H9 (cell line): ENCODE data around the gene DCTN2. TPM values are rescaled to one million over a fixed set of nuclear protein-coding genes. Genes with fewer than 3 reads are reported as not detected.
A peak's percentile ranks its signal among the peaks of the same experiment; 100 is the strongest.

ENCODE experiments used
- DNase-seq: peaks from one replicate; pipeline ENCODE4 v3.0.0-alpha.2; 2017
- H2AFZ ChIP-seq: one replicate; pipeline ENCODE4 v1.6.1; 2013; ENCODE audit warnings: mild to moderate bottlenecking, low read length, control low read depth, moderate library complexity
- H2AK5ac ChIP-seq: 2 replicates; pipeline ENCODE4 v1.6.1; 2013; ENCODE audit warnings: low read length, control low read depth, mixed read lengths; ENCODE audit not compliant: insufficient read length
- H2BK120ac ChIP-seq: one replicate; pipeline ENCODE4 v1.6.1; 2013; ENCODE audit warnings: low read depth, mild to moderate bottlenecking, low read length, control low read depth, inconsistent platforms; ENCODE audit not compliant: poor library complexity, severe bottlenecking
- H2BK12ac ChIP-seq: 2 replicates; pipeline ENCODE4 v1.6.1; 2013; ENCODE audit warnings: low read length, control low read depth, mixed read lengths, low read depth; ENCODE audit not compliant: insufficient read length
- H2BK15ac ChIP-seq: 2 replicates; pipeline ENCODE4 v1.6.1; 2013; ENCODE audit warnings: low read depth, low read length, control low read depth
- H2BK20ac ChIP-seq: one replicate; pipeline ENCODE4 v1.6.1; 2013; ENCODE audit warnings: low read depth, mild to moderate bottlenecking, low read length, control low read depth, inconsistent platforms; ENCODE audit not compliant: poor library complexity, severe bottlenecking
- H2BK5ac ChIP-seq: 2 replicates; pipeline ENCODE4 v1.6.1; 2013; ENCODE audit warnings: low read length, control low read depth, mixed read lengths; ENCODE audit not compliant: insufficient read length
- H3K14ac ChIP-seq: 2 replicates; pipeline ENCODE4 v1.6.1; 2013; ENCODE audit warnings: low read length, control low read depth; ENCODE audit not compliant: insufficient read depth
- H3K18ac ChIP-seq: 2 replicates; pipeline ENCODE4 v1.6.1; 2013; ENCODE audit warnings: low read depth, mild to moderate bottlenecking, mixed read lengths, low read length, control low read depth; ENCODE audit not compliant: insufficient read length
- H3K23ac ChIP-seq: 2 replicates; pipeline ENCODE4 v1.6.1; 2013; ENCODE audit warnings: low read length, control low read depth, mixed read lengths, low read depth; ENCODE audit not compliant: insufficient read length
- H3K23me2 ChIP-seq: 2 replicates; pipeline ENCODE4 v1.6.1; 2013; ENCODE audit warnings: low read depth, mild to moderate bottlenecking, mixed read lengths, low read length, control low read depth; ENCODE audit not compliant: insufficient read length, poor library complexity, severe bottlenecking
- H3K27ac ChIP-seq: 2 replicates; pipeline ENCODE4 v1.5.1; 2013; ENCODE audit warnings: low read length, control low read depth, mixed read lengths, low read depth; ENCODE audit not compliant: insufficient read length
- H3K27me3 ChIP-seq: 2 replicates; pipeline ENCODE4 v1.6.1; 2013; ENCODE audit warnings: low read length, control low read depth, inconsistent platforms; ENCODE audit not compliant: insufficient read depth
- H3K4ac ChIP-seq: 2 replicates; pipeline ENCODE4 v1.6.1; 2013; ENCODE audit warnings: low read depth, mild to moderate bottlenecking, control low read depth, inconsistent platforms, low read length, moderate library complexity
- H3K4me1 ChIP-seq: 2 replicates; pipeline ENCODE4 v1.6.1; 2013; ENCODE audit warnings: low read length, control low read depth, inconsistent platforms; ENCODE audit not compliant: insufficient read depth
- H3K4me2 ChIP-seq: 2 replicates; pipeline ENCODE4 v1.6.1; 2013; ENCODE audit warnings: low read length, control low read depth, mixed read lengths; ENCODE audit not compliant: insufficient read length, insufficient read depth
- H3K56ac ChIP-seq: 2 replicates; pipeline ENCODE4 v1.6.1; 2013; ENCODE audit warnings: low read depth, mild to moderate bottlenecking, mixed read lengths, low read length, control low read depth; ENCODE audit not compliant: insufficient read length
- H3K79me1 ChIP-seq: 2 replicates; pipeline ENCODE4 v1.6.1; 2013; ENCODE audit warnings: low read depth, mild to moderate bottlenecking, moderate library complexity, low read length, control low read depth, inconsistent platforms; ENCODE audit not compliant: insufficient read depth, poor library complexity, severe bottlenecking
- H3K79me2 ChIP-seq: 2 replicates; pipeline ENCODE4 v1.6.1; 2013; ENCODE audit warnings: low read length, control low read depth, inconsistent platforms; ENCODE audit not compliant: insufficient read depth
- H3K9ac ChIP-seq: 2 replicates; pipeline ENCODE4 v1.6.1; 2013; ENCODE audit warnings: low read length, control low read depth, mixed read lengths; ENCODE audit not compliant: insufficient read length; ENCODE audit errors: extremely low read depth
- H3K9me3 ChIP-seq: one replicate; pipeline ENCODE4 v1.6.1; 2013; ENCODE audit warnings: low read depth, low read length, inconsistent platforms; ENCODE audit not compliant: control insufficient read depth
- H3T11ph ChIP-seq: one replicate; pipeline ENCODE4 v1.6.1; 2013; ENCODE audit warnings: mild to moderate bottlenecking, low read length, control low read depth, inconsistent platforms
- H4K20me1 ChIP-seq: one replicate; pipeline ENCODE4 v1.6.1; 2013; ENCODE audit not compliant: control insufficient read depth, insufficient read length, insufficient read depth
- H4K5ac ChIP-seq: 2 replicates; pipeline ENCODE4 v1.6.1; 2013; ENCODE audit warnings: low read depth, mild to moderate bottlenecking, mixed read lengths, low read length, control low read depth; ENCODE audit not compliant: insufficient read length
- H4K8ac ChIP-seq: replicated peaks from 2 replicates; pipeline ENCODE4 v1.6.1; 2013; ENCODE audit warnings: low read length, control low read depth, mixed read lengths, low read depth; ENCODE audit not compliant: insufficient read length
- H4K91ac ChIP-seq: 2 replicates; pipeline ENCODE4 v1.6.1; 2013; ENCODE audit warnings: low read depth, mild to moderate bottlenecking, moderate library complexity, mixed read lengths, low read length, control low read depth; ENCODE audit not compliant: insufficient read length
- H3K27ac Mint-ChIP-seq, 3 experiments: 2 replicates in 2 of 3; 3 replicates in 1 of 3; pipeline ENCODE4 v1.8.0; 2020 to 2021; ENCODE audit warnings: mixed read lengths in 3 of 3, mild to moderate bottlenecking in 1 of 3, moderate library complexity in 1 of 3
- H3K27me3 Mint-ChIP-seq: 2 replicates; pipeline ENCODE4 v1.8.0; 2021; ENCODE audit warnings: low read depth, mild to moderate bottlenecking, moderate library complexity, mixed read lengths
- H3K36me3 Mint-ChIP-seq, 3 experiments: 2 replicates in 2 of 3; 3 replicates in 1 of 3; pipeline ENCODE4 v1.8.0; 2020 to 2021; ENCODE audit warnings: low read depth in 3 of 3, mixed read lengths in 3 of 3; ENCODE audit not compliant: insufficient read depth in 1 of 3
- H3K4me1 Mint-ChIP-seq, 2 experiments: 2 replicates each; pipeline ENCODE4 v1.8.0; 2020; ENCODE audit warnings: mixed read lengths in 2 of 2
- H3K4me3 Mint-ChIP-seq, 2 experiments: 2 replicates in 1 of 2; 3 replicates in 1 of 2; pipeline ENCODE4 v1.8.0; 2020 to 2021; ENCODE audit warnings: mild to moderate bottlenecking in 2 of 2, mixed read lengths in 2 of 2, moderate library complexity in 1 of 2
- H3K9me3 Mint-ChIP-seq, 2 experiments: 2 replicates in 1 of 2; 3 replicates in 1 of 2; pipeline ENCODE4 v1.8.0; 2020; ENCODE audit warnings: mild to moderate bottlenecking in 2 of 2, mixed read lengths in 2 of 2, moderate library complexity in 1 of 2
- WGBS: extraction: QIAGEN DNeasy Blood & Tissue Kit; methylation state at CpG from one replicate; pipeline ENCODE4 v1.1.7; 2013; ENCODE audit warnings: missing lambda C conversion rate, low lambda C conversion rate, mixed read lengths; ENCODE audit not compliant: insufficient read length; ENCODE audit errors: extremely low coverage; 5-methylcytosine and 5-hydroxymethylcytosine counted together
- microRNA-seq: library from miRNA; unstranded; fragments of <30 nt; microRNA quantifications from one replicate; pipeline ENCODE4, GENCODE V29; 2020; ENCODE audit warnings: borderline microRNAs expressed
- total RNA-seq: library from RNA; stranded (reverse); gene quantifications from 2 replicates; pipeline ENCODE4 v1.2.1, GENCODE V29; 2021
- TF ChIP-seq, protein P1 (sequence below): fragments of 200-600 bp; sonication (generic); conservative IDR thresholded peaks from 3 replicates; pipeline ENCODE4 v1.8.0; 2021; ENCODE audit warnings: antibody characterized with exemption, mild to moderate bottlenecking

DCTN2 gene
- total RNA-seq, 1 experiment from 2014 or later: 97.7 TPM

DNA sequence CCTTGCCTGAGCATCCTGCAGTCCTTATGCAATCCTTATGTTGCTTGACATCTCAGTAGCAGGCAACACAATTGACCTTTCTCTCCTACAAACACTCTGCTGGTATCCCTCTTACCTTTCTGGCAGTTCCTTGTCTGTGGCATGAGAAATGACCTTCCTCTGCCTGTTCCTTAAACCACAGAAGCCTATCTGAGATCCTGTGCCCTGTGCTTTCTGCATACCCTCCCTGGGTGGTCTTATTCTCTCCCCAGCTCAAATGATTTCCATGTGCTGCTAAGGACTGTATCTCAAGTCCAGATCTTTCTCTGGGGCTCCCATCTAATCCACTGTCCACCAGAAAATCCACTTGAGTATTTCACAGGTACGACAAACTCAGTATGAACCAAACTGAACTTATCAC lies 65.3 kb downstream of the DCTN2 start:
- H2BK20ac ChIP-seq: no peak overlapping the region
- H3K4me1 ChIP-seq: peaks cover 3% of the 10 kb centered on the region; the same call in 1 of the 2 replicates
- no peak overlapping the region for H3K9ac ChIP-seq
- TF ChIP-seq, protein P1, sequence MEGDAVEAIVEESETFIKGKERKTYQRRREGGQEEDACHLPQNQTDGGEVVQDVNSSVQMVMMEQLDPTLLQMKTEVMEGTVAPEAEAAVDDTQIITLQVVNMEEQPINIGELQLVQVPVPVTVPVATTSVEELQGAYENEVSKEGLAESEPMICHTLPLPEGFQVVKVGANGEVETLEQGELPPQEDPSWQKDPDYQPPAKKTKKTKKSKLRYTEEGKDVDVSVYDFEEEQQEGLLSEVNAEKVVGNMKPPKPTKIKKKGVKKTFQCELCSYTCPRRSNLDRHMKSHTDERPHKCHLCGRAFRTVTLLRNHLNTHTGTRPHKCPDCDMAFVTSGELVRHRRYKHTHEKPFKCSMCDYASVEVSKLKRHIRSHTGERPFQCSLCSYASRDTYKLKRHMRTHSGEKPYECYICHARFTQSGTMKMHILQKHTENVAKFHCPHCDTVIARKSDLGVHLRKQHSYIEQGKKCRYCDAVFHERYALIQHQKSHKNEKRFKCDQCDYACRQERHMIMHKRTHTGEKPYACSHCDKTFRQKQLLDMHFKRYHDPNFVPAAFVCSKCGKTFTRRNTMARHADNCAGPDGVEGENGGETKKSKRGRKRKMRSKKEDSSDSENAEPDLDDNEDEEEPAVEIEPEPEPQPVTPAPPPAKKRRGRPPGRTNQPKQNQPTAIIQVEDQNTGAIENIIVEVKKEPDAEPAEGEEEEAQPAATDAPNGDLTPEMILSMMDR: no peak
- no peaks in the 10 kb centered on the region for H3K79me1 ChIP-seq
- Mint-ChIP-seq H3K27ac (peak overlapping the region in 2 of 3 experiments; percentile 15 to 17; a peak in 1 of 7 replicates), H3K27me3 (peaks cover 34% of the 10 kb centered on the region), H3K4me1 (peaks cover 23 to 27% of the 10 kb centered on the region in 2 experiments), H3K9me3 (no peaks in the 10 kb centered on the region), H3K36me3 (no peaks in the 10 kb centered on the region; a peak in 1 of 7 replicates), H3K4me3 (no peak overlapping the region)
- H2BK5ac ChIP-seq: no peak overlapping the region
- H4K91ac ChIP-seq: no peak overlapping the region
- H3K18ac ChIP-seq: no peak overlapping the region
- H3K23ac ChIP-seq: no peak overlapping the region
- no peak overlapping the region for H3K14ac ChIP-seq
- H3K23me2 ChIP-seq: no peaks in the 10 kb centered on the region
- H2AFZ ChIP-seq: no peak overlapping the region
- H3K79me2 ChIP-seq: no peaks in the 10 kb centered on the region
- DNase-seq: no peak
- H3K27ac ChIP-seq: no peak overlapping the region
- no peaks in the 10 kb centered on the region for H3K9me3 ChIP-seq
- no peak overlapping the region for H4K5ac ChIP-seq
- no peak overlapping the region for H2BK12ac ChIP-seq
- H3K27me3 ChIP-seq: peaks cover 6% of the 10 kb centered on the region; the same call in 1 of the 2 replicates
- no peak overlapping the region for H3T11ph ChIP-seq
- no peak overlapping the region for H3K4me2 ChIP-seq
- H4K20me1 ChIP-seq: peaks cover 3% of the 10 kb centered on the region
- H2AK5ac ChIP-seq: no peak overlapping the region
- WGBS: no CpG with 5 or more reads among the region's 1 CpG
- no peak overlapping the region for H2BK120ac ChIP-seq
- no peak overlapping the region for H2BK15ac ChIP-seq
- H4K8ac ChIP-seq: no peak overlapping the region
- H3K4ac ChIP-seq: no peak overlapping the region
- no peak overlapping the region for H3K56ac ChIP-seq

Small RNAs within 50 kb of the gene (microRNA-seq; reads per million reads assigned to microRNA genes)
- gene MIR616 (not detected), gene MIR6758 (not detected)

Other genes with a start within 250 kb of the DCTN2 start
- gene R3HDM2, start 116.1 kb downstream of the DCTN2 start, total RNA-seq: 43.9 and 45.4 TPM in 2 replicates
- gene INHBC, start 112.4 kb downstream of the DCTN2 start, total RNA-seq: not detected in 2 replicates
- 9.6 and 10.1 TPM in 2 replicates for gene INHBE, start 91.9 kb downstream of the DCTN2 start, total RNA-seq
- 25.8 and 28.4 TPM in 2 replicates for gene GLI1, start 87.4 kb downstream of the DCTN2 start, total RNA-seq
- gene ARHGAP9, start 67.3 kb downstream of the DCTN2 start, total RNA-seq: 3.7 and 4.4 TPM in 2 replicates
- gene MARS1, start 59.1 kb downstream of the DCTN2 start, total RNA-seq: 352 and 368 TPM in 2 replicates
- gene DDIT3, start 26.7 kb downstream of the DCTN2 start, total RNA-seq: 12.8 and 14.1 TPM in 2 replicates
- 66.0 and 66.8 TPM in 2 replicates for gene MBD6, start 24.4 kb downstream of the DCTN2 start, total RNA-seq
- gene KIF5A, start 2.9 kb upstream of the DCTN2 start, total RNA-seq: 17.7 and 18.5 TPM in 2 replicates
- 37.1 and 40.7 TPM in 2 replicates for gene PIP4K2C, start 44.0 kb upstream of the DCTN2 start, total RNA-seq
- 65.2 and 67.5 TPM in 2 replicates for gene DTX3, start 57.6 kb upstream of the DCTN2 start, total RNA-seq
- 22.6 and 24.4 TPM in 2 replicates for gene ARHGEF25, start 64.2 kb upstream of the DCTN2 start, total RNA-seq
- gene B4GALNT1, start 86.0 kb upstream of the DCTN2 start, total RNA-seq: 2.3 and 2.6 TPM in 2 replicates
- 111 and 112 TPM in 2 replicates for gene OS9, start 146.9 kb upstream of the DCTN2 start, total RNA-seq
- 4.6 and 5.3 TPM in 2 replicates for gene AGAP2, start 191.6 kb upstream of the DCTN2 start, total RNA-seq
- 18.8 and 20.0 TPM in 2 replicates for gene TSPAN31, start 197.8 kb upstream of the DCTN2 start, total RNA-seq
- 217 and 218 TPM in 2 replicates for gene CDK4, start 205.1 kb upstream of the DCTN2 start, total RNA-seq
- gene MARCHF9, start 207.9 kb upstream of the DCTN2 start, total RNA-seq: 20.5 and 20.9 TPM in 2 replicates
- 6.1 and 6.5 TPM in 2 replicates for gene CYP27B1, start 219.9 kb upstream of the DCTN2 start, total RNA-seq
- gene METTL1, start 224.9 kb upstream of the DCTN2 start, total RNA-seq: 58.4 and 66.7 TPM in 2 replicates
- 2.1 and 2.9 TPM in 2 replicates for gene EEF1AKMT3, start 225.4 kb upstream of the DCTN2 start, total RNA-seq
- 50.2 and 53.3 TPM in 2 replicates for gene TSFM, start 235.6 kb upstream of the DCTN2 start, total RNA-seq